Keratinocyte (primary cell): Measurements from ENCODE around the gene USP54.

Experiments used
- EZH2 ChIP-seq: IDR thresholded peaks from one replicate; pipeline ENCODE4 v1.6.1; 2012; ENCODE audit warnings: inconsistent platforms, mild to moderate bottlenecking, low read length, moderate library complexity
- TF ChIP-seq, protein P1 (sequence below), 3 experiments: IDR thresholded peaks in 1 of 3; conservative IDR thresholded peaks in 1 of 3; optimal IDR thresholded peaks in 1 of 3; 2 replicates in 2 of 3; 3 replicates in 1 of 3; pipeline versions ENCODE3 to v1.5.1; 2011; ENCODE audit warnings: low read length in 3 of 3, mild to moderate bottlenecking in 3 of 3, moderate library complexity in 2 of 3, control low read depth in 1 of 3, inconsistent platforms in 1 of 3; ENCODE audit not compliant: insufficient read depth in 2 of 3; ENCODE audit errors: extremely low read depth in 1 of 3

DNA sequence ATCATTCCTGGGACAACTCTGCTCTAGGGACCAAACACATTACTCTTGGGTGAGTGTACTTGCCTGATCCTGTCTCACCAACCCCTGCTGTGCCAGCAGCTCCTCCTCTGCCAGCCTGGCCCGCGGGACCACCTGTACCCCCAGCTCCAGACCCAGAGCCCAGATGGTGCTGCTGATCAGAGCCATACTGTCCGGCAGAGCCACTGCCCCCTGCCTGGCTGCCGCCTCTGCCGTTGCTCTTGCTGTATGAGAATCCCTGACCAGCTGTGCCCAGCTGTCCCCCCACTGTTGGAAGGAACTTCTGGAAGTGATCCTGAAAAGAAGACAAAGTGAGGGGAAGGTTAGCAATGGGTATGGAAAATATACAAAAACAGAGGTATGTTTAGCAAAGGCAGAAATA lies 43.3 kb upstream of the USP54 start:
- TF ChIP-seq, protein P1, sequence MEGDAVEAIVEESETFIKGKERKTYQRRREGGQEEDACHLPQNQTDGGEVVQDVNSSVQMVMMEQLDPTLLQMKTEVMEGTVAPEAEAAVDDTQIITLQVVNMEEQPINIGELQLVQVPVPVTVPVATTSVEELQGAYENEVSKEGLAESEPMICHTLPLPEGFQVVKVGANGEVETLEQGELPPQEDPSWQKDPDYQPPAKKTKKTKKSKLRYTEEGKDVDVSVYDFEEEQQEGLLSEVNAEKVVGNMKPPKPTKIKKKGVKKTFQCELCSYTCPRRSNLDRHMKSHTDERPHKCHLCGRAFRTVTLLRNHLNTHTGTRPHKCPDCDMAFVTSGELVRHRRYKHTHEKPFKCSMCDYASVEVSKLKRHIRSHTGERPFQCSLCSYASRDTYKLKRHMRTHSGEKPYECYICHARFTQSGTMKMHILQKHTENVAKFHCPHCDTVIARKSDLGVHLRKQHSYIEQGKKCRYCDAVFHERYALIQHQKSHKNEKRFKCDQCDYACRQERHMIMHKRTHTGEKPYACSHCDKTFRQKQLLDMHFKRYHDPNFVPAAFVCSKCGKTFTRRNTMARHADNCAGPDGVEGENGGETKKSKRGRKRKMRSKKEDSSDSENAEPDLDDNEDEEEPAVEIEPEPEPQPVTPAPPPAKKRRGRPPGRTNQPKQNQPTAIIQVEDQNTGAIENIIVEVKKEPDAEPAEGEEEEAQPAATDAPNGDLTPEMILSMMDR (optimal IDR thresholded peaks at IDR 0.05 in 1 of 3, IDR thresholded peaks at IDR 0.05 in 1 of 3, conservative IDR thresholded peaks at IDR 0.05 in 1 of 3; ENCODE audit: extremely low read depth in 1 of 3, insufficient read depth in 2 of 3, low read length in 3 of 3), result no peak
- TF ChIP-seq EZH2, result no peak
